Measurements from ENCODE around the gene CDK18.
A peak's percentile ranks its signal among the peaks of the same experiment; 100 is the strongest.
"Not testable (repeated sequence)": the region's sequence is repeated elsewhere in the genome, so short reads cannot be mapped to it uniquely, and the experiment has no call there.

Gene CDK18

DNA sequence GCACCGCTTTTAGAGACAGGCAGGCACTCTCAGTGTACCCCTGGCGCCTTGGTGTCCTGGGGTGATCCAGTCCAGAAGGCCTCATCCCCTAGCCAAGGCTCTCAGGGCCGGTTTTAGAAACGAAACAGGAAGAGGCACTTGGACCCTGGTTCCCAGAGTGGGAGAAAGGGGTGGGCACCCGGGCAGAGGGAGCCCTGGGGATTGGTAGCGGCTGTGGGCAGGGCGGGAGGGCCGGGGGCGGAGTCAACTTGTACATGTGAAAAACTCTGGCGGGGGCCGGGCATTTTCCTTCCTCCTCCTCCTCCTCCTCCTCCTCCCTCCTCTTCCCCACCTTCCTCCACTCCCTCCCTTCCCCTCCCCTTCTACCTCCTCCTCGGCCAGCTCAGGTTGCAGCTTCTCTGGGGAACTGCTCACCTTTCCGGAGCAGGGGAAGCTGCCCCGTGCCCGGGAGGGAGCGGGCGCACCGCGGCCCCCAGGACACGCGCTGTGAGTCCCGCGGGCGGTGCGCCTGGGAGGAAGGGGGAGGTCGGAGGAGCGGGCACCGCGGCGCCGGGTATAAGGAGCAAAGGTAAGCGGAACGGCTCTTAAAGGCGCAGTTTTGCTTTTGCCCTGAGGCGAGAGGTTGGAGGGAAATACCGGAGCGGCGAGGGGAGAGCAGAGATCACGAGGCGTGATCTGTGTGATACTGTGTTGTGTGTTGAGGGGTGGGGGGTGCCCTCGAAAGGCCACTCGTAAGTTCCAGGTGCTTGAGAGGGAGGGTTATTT, at the start of gene CDK18:
TSS of gene CDK18 (plus strand) at position 359 of the 765 bp plus-strand sequence. CDS start 18,499 bp downstream, outside the sequence.
- peak; percentile 54 for DNase-seq

DNA sequence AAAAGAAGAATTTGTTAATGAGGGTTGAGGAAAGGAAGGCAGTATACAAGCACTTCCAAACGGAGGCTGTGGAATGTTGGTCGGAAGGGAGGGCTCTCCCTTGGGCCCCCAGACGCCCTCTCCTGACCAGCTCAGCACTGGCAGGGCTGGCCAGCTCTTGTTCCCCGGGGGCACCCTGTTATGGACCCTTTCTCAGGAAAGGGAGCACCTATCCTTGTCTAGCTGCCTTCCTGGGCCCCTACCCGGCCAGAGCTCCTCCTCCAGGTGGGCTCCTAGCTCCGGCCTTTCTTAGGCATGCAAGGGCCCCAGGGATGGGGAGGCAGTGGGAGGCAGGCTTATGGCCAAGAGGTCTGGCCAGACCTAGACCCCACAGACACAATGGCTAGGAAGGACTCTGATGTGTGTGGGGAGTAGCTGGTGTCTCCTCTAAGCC, 49.5 kb upstream of the CDK18 start:
- no peak for DNase-seq

DNA sequence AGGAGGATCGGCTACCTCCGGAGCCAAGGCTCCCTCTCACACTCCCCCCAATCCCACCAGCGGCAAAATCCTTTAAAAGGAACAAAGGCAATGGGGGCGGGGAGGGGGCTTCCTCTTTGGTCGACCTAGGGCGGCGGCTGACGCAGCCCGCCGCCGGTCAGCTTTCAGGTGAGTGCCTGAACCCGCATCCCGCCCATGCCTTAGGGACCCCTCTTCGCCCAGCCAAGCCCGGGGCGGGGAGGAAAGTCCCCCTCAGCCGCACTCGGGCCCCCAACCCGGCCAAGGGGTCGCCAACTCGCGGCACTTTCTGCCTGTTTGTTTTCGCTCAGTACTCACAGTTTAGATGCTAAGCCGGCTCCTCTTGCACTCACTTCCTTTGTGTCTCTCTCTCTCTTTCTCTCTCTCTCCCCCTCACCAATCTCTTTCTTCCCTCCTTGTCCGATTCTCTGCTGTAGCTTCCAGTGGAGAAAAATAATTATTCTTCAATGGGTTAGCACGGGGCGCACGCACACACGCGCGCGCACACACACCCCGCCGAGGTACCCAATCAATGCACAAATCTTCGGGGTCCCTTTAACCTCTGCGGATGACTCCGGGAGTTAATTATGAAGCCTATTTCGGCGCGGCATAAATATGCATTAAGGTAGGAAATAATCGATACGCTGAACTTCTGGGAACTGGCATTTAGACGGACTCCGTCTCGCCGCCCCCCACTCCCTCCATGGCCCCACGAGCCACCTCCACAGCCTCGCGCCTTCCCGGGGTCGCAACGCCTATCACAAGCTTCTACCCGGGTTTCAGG, 48.7 kb upstream of the CDK18 start, which contains the start of gene BLACAT1:
TSS of gene BLACAT1 (minus strand) at position 465 of the 802 bp plus-strand sequence.
- DNase-seq: no peak

DNA sequence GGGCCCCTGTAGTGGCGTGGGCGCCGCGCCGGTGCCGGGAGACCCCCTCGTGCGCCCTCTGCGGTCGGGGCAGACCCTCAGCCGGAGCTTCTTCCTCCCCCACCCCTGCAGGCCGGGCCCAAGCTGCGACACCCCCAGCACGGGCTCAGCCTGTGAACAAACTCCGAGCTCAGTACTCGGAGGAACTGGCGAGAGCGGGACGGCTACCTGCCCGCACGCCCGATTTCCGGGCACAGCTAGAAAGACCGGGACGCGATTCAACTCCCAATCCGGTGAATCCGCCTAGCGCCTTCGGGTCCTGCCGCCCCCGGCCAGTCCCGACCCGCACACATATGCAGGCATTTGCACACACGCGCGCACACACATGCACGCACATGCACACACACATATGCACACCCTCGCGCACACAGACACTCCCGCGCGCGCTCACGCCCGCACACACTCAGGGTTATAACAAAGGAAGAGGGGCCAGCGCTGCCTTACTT, 48.0 kb upstream of the CDK18 start:
- peak; percentile 50 for DNase-seq

GRCh38 chr1:205456868-205457745, 47.4 kb upstream of the CDK18 start:
- DNase-seq: peak; percentile 88

- DNase-seq: no peak
Measured at GRCh38 chr1:205458777-205459566, 45.5 kb upstream of the CDK18 start.

DNA sequence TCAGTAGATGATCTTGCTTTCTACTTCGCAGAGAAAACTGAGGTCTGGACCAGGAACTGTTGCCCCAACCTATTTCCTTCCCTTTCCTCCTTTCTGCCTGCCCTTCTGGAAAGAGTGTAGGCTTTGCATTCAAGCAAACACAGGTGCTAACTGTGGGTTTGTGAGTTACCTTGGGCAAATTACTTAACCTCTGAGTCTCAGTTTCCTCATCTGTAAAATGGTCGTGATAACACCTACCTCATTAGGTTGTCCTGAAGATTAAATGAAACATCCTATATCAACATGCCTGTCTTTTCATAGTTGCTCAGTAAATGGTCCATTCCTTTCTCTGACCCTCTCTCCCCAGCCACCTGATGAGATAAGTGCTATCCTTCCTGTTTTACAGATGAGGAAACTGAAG, 39.1 kb upstream of the CDK18 start:
- DNase-seq: no peak

DNA sequence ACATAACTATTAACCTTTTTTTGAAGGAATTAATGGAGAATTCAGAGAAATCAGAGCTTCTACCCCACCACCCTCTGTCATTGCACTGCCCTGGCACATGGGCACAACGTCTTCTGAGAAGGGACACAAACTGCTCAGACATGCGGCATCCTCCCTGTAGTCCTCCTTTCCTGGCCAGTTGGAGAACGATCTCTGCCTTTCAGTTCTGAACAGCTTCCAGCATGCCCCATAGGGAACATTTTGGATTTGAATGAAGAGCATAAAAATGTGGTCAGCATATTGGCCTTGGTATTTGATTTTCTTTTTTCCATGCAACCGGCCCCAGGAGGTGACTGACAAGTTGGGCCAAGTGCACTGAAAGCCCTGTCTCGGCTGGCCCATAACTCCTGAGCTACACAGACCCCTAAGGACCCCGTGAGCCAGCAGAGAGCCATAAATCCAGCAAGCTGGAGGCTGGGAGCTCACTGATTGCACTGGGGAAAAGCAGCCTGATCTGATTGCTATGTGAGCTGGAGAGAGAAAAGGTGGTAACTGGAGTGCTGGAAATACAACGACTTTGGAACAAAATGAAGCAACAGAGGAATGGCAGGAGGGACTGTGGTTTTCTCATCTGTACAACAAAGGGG, 37.8 kb upstream of the CDK18 start:
- no peak for DNase-seq

DNA sequence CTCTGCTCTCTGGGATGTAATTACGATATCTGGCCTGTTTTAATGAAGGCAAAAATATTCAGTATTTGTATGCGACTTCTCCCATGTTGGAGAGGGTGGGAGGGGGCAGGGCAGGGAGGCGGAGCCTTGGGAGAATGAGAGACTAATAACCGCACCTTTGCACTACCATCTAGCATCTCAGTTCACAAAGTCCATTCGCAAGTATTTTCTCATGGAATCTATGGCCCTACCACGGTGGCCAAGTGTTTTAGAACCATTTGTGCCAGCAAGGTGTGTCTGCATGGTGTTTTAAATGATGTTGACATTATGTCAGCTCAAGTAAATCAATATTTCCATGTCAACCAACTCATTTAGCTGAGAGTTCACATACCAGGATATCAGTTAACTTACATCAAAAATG, 34.3 kb upstream of the CDK18 start:
- no peak for DNase-seq

- DNase-seq: no peak
Measured at GRCh38 chr1:205472737-205473441, 31.6 kb upstream of the CDK18 start.

GRCh38 chr1:205473475-205473874, 31.0 kb upstream of the CDK18 start:
- no peak for DNase-seq

- DNase-seq: no peak
Measured at GRCh38 chr1:205473966-205474365, 30.5 kb upstream of the CDK18 start.

- no peak for DNase-seq
Measured at GRCh38 chr1:205474571-205474970, 29.9 kb upstream of the CDK18 start.

DNA sequence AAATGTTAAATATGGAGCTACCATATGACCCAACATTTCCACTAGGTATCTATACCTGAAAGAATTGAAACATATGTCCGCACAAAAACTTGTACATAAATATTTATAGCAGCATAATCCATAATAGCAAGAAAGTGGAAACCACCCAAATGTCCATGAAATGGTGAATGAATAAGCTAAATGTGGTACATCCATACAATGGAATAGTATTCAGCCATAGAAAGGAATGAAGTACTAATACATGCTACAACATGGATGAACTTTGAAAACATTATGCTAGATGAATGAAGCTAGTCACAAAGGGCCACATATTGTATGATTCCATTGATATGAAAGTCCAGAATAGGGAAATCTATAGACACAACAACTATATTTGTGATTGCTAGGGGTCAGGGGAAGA, 28.6 kb upstream of the CDK18 start:
- DNase-seq: no peak

DNA sequence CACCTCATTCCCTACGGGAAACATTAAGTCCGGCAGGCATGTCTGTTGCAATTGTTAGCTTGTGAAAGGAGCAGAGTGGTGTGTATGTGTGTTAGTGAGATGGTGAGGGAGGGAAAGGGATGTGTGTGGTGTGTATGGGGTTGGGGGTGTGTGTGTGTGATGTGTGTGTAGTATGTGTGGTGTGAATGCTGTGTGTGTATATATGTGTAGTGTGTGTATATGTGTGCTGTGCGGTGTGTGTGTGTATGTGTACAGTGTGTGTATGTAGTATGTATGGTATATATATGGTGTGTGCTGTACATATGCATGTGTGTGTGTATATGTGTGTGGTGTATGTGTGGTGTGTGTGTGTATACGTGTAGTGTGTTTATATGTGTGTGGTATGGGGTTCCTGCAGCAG, 27.8 kb upstream of the CDK18 start:
- DNase-seq: no peak

- DNase-seq: no peak
Measured at GRCh38 chr1:205477121-205477758, 27.2 kb upstream of the CDK18 start.

GRCh38 chr1:205477759-205478247, 26.7 kb upstream of the CDK18 start:
- no peak for DNase-seq

DNA sequence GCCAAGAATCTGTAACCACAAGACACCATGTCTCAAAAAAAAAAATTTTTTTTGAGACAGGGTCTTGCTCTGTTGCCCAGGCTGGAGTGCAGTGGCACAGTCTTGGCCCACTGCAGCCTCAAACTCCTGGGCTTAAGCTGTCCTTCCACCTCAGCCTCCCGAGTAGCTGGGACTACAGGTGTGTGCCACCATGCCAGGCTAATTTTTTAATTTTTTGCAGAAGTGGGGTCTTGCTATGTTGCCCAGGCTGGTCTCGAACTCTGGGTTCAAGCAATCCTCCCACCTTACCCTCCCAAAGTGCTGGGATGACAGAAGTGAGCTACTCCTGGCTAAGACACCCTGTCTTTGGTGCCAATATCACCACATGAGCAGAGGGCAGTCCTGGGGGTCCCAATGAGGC, 25.5 kb upstream of the CDK18 start:
- DNase-seq: not testable (repeated sequence)

GRCh38 chr1:205480349-205480985, 24.0 kb upstream of the CDK18 start:
- DNase-seq: no peak

GRCh38 chr1:205481218-205481617, 23.3 kb upstream of the CDK18 start:
- DNase-seq: no peak

All from NCI-H2227 treated with DMSO at 0.1 percent for 48 hours (cell line).